Cerebellar cortex (tissue), 1 donor: ENCODE data around the gene SPANXN1.
"Not testable (repeated sequence)": the region's sequence is repeated elsewhere in the genome, so short reads cannot be mapped to it uniquely, and the experiment has no call there.

Experiments used
- DNase-seq: peaks from one replicate; pipeline ENCODE4 v3.0.0-alpha.2; 2015; ENCODE audit warnings: low spot score

The SPANXN1 gene

DNA sequence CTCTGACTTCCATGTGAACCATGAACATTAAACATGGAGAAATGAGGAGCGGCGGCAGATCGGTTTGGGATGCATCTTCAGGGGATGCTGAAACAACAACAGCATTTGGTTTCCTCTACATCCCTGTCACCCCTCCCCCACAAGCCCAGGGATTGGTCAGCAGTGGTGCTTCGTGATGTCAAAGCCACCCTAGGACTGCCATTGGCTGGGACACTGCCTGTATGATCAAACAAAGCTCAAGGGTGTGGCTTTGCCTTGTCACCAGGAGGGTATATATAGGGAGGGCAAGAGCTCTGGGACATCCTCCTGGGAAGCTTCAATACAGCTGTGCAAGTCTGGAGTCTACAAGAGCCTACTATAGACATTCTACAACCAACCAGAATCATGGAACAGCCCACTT lies at the start of gene SPANXN1:
TSS of gene SPANXN1 (plus strand) at position 301 of the 400 bp plus-strand sequence. CDS start at position 385, 84 bp downstream.
- DNase-seq, result not testable (repeated sequence)

- DNase-seq, result no peak
Measured at GRCh38 chrX:145199078-145199477, 48.2 kb upstream of the SPANXN1 start.

DNA sequence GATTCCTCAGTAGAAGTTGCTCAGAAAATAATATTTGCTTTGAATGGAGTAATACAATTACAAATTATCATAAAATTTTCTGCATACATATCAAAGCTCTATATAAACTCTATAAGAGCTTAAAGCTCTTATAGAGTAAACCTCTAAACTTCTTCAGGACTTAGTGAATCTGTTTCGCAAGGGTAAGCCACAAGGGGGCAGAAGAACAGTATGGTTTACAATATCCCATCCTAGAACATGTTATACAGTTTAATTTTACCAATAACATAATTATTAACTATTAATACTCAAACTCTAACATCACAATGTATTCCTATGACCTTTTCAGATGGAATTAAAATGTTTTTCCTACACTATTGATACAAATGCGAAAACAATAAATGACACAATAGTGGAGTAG lies 33.8 kb upstream of the SPANXN1 start:
- no peak for DNase-seq

DNA sequence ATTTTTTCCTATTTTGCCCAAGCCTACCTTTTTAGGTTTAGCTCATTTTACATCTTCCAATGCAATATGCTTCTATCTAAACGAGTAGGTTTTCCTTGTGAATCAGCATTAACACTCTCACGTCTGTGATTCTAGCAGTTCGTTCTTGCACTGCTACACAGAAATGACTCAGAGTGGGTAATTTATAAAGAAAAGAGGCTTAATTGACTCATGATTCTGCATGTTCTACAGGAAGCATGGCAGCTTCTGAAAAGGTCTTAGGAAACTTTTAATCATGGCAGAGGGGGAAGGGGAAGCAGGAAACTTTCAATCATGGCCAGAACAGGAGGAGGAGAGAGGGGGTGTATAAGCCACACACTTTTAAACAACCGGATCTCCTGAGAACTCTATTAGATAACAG lies 44.9 kb downstream of the SPANXN1 start:
- DNase-seq, result no peak
